ENCODE measurements around the gene ZNF273.

Gene ZNF273

DNA sequence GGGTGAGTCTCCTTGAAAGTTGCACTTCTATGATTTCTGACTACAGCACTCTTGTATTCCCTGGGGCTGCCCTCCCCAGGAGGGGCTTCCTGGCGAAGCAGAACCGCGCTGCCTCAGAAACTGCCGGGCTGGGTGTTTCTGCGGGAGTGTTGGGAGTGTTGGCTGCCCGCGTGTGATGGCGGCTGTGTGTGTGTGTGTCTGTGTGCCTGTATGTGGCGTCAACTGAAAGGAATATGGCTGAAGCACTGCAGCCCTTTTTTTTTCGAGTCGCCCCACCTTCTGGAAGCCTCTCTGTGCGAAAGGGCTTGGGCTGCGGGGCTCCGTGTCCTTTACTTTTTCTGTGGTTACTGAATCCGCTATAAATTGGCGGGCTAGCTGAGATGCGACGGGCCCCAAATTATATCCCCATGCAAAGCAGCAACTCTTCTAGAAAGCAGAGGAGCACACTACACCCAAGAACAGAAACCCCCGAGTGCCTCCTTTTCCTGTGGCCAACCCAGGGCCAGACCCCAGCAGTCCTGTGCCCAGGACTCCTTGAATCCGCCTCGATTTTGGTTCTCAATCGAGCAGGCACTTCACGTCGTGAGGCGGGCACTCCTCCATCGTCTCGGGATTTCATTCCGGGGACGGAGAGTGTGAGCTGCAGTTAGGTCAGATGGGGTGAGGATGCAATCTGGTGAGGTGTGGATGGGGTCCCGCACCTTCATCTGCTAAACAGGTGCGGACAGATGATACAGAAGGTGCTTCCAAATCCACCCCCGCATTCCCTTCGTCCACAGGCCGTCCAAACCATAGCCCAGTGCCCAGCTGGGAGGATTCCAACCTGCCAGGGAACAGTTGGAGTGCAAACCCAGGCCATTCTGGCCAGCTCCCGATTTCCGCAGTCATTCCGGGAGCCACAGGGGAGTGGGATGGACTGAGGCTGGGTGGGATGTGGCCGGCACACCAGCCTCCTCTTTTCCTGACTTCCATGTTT lies 22.5 kb upstream of the ZNF273 start:
- TF ChIP-seq CTCF (conservative IDR thresholded peaks at IDR 0.05; ENCODE audit: low read depth): no peak
- POLR2A ChIA-PET (ENCODE audit: low non-redundant PET): no interaction called here
- CTCF ChIA-PET: interaction anchor here (0.6 kb wide), 1 partner anchor 168 kb away, joined by 3 read pairs; no protein-coding TSS in a partner anchor
- H3K27ac ChIP-seq: peak overlapping the region; percentile 41; the same call in 1 of the 2 replicates
- DNase-seq (ENCODE audit: low spot score): no peak

DNA sequence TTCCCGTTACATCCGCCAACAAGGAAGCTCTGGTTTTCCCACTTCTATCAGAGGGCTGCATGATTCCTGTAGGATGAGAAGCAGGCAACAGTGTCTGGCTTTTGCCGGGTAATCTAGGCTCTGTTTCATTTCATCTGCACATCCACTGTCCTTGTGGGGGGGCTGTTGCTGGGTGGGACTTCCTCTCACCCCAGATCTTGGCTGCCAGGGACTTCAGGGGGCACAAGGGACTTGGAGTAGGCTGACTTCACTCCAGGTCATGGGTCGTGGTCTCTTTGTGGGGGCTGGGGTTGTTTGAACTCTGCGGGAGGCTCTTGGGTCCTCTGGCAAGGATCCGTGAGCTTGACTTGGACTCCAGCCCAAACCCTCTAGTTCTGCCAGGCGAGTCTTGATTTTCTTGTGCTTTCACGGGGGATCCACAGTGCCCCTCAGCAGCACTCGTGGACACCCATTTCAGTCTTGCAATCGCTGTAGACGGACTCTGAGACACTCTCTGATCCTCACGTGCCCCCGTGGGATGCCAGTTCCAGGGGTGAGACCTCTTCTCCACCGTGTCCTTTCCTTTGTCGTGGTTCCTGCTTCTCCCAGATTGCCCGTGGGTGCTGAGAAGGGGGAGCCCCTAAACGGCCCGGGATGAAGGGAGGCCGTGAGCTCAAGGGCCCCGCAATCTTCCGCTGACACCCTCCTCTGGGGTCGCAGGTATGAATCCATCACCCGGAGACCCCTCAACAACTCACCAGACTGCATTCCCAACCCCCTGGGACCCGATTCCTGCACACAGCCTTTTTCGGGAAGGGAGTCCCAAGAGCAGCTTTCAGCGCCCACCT lies 21.4 kb upstream of the ZNF273 start:
- DNase-seq (ENCODE audit: low spot score): no peak
- peak overlapping the region; percentile 41 for H3K27ac ChIP-seq
- POLR2A ChIA-PET (ENCODE audit: low non-redundant PET): no interaction called here
- TF ChIP-seq CTCF (conservative IDR thresholded peaks at IDR 0.05; ENCODE audit: low read depth): no peak
- CTCF ChIA-PET: no interaction called here

DNA sequence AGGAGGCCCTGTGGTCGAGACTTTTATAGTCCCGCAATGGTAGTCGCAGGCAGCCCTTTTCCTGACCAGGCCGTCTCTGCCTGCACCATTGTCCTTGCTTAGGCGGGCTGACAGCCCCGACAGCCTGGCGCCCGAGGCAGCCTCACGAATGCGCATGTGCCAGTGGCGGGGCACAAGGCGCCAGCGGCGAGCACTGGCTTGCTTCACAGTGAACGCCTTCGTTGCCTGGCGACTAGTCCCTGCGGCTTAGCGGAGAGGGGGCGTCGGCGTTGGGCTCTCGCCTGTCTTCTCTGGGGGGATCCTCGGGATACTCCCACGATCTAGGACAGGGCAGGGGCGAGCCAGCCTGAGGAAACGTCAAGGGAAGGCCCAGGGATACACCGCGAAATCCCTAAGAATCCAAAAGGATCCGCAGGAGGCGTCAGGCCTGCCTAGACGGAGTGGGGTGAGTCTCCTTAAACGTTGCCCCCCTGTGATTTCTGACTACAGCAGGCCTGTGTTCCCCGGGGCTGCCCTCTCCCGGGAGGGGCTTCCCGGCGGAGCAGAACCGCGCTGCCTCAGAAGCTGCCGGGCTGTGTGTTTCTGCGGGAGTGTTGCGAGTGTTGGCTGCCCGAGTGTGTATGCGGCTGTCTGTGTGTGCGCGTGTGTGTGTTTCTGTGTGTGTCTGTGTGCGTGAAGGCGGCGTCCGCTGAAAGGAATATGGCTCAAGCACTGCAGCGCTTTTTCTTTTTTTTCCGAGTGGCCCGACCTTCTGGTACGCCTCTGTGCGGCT lies 20.5 kb upstream of the ZNF273 start:
- no peak for TF ChIP-seq CTCF (conservative IDR thresholded peaks at IDR 0.05; ENCODE audit: low read depth)
- peak; percentile 62 for DNase-seq (ENCODE audit: low spot score)
- ChIA-PET POLR2A (ENCODE audit: low non-redundant PET) (no interaction called here), CTCF (no interaction called here)
- peak overlapping the region; percentile 41 for H3K27ac ChIP-seq

GRCh38 chr7:64883113-64883905 lies 19.8 kb upstream of the ZNF273 start:
- peak overlapping the region; percentile 41 for H3K27ac ChIP-seq
- ChIA-PET POLR2A (ENCODE audit: low non-redundant PET) (no interaction called here), CTCF (no interaction called here)
- no peak for TF ChIP-seq CTCF (conservative IDR thresholded peaks at IDR 0.05; ENCODE audit: low read depth)
- no peak for DNase-seq (ENCODE audit: low spot score)

DNA sequence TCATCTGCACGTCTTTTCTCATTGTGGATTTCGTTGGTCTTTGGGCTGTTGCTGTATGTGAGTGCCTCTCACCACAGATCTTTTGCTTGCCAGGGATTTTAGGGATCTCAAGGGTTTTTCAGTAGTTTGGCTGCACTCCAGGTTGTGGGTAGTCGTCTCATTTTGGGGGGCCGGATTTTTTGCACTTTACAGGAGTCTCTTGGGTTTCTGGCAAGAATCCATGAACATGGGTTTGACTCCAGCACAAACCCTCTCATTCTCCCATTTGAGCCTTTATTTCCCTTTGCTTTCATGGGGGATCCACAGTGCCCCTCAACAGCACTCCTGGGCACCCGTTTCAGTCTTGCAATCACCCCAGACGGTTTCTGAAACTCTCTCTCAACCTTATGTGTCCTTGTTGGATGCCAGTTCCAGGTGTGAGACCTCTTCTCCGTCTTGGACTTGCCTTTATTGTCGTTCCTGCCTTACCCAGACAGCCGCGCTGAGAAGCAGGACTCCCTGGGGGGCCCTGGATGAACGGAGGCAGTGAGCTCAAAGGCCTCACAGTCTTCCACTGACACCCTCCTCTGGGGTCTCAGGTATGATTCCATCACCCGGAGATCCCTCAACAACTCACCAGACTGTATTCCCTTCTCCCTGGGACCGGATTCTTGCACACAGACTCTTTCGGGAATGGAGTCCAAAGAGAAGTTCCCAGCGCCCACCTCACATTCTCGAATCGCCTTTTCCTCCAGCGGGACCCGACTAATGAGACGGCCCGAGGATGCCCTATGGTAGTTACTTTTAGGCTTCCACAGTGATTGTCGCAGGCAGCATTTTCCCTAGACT lies 18.8 kb upstream of the ZNF273 start:
- no peak for TF ChIP-seq CTCF (conservative IDR thresholded peaks at IDR 0.05; ENCODE audit: low read depth)
- no peak for DNase-seq (ENCODE audit: low spot score)
- ChIA-PET CTCF (no interaction called here), POLR2A (ENCODE audit: low non-redundant PET) (no interaction called here)
- no peak overlapping the region for H3K27ac ChIP-seq

Measured in RWPE1 (cell line).